GM12878 (cell line): ENCODE results near the gene CPEB3. TPM values are rescaled to one million over a fixed set of nuclear protein-coding genes. Genes with fewer than 3 reads are reported as not detected.

ENCODE experiments used
- ATAC-seq: fragments of 200-7000 bp; cut with Tn5 transposase; 3 replicates; pipeline ENCODE4 v1.9.1; 2020; ENCODE audit warnings: mild to moderate bottlenecking, moderate library complexity
- BruUV-seq: library from RNA; stranded (reverse); fragments of 400-500 nt; replicated peaks from 2 replicates; lab custom pipeline; 2021; lab: Mats Ljungman, UMichigan
- CTCF ChIA-PET: fragments of 300-600 bp; sonication (Branson Sonifier 250); formaldehyde crosslinking; extraction: SDS; loops from one replicate; lab custom pipeline; 2021; ENCODE audit warnings: inconsistent platforms; lab: Yijun Ruan, JAX
- POLR2A ChIA-PET: fragments of 350-600 bp; formaldehyde crosslinking; extraction: SDS; loops from one replicate; lab custom pipeline; 2021; ENCODE audit warnings: inconsistent platforms; lab: Charles Lee
- RAD21 ChIA-PET: fragments of 300-600 bp; sonication (Branson Sonifier 250); formaldehyde crosslinking; loops from one replicate; lab custom pipeline; 2023; ENCODE audit warnings: antibody characterized with exemption; ENCODE audit not compliant: unreplicated experiment; lab: Charles Lee
- SMC1A ChIA-PET: fragments of 300-600 bp; sonication (Branson Sonifier 250); formaldehyde crosslinking; loops from one replicate; lab custom pipeline; 2023; ENCODE audit not compliant: unreplicated experiment, uncharacterized antibody; lab: Charles Lee
- DNase-seq: peaks from one replicate; pipeline ENCODE4 v3.0.0-alpha.2; 2011; ENCODE audit warnings: low read depth, low spot score
- FAIRE-seq: peaks from 3 replicates; lab custom pipeline; 2011; peaks lifted over from hg19 to GRCh38; lab: Jason Lieb, UNC
- H2AFZ ChIP-seq: 2 replicates; pipeline ENCODE4 v1.6.0; 2011; ENCODE audit warnings: low read depth, low read length, control low read depth; ENCODE audit not compliant: control insufficient read depth
- H3K27ac ChIP-seq: 2 replicates; pipeline ENCODE4 v1.5.1; 2011; ENCODE audit warnings: control low read depth; ENCODE audit not compliant: control insufficient read depth, insufficient read depth
- H3K27me3 ChIP-seq, 2 experiments: replicated peaks in 1 of 2; 2 replicates each; pipeline versions ENCODE4 v1.6.0 to v1.6.1; 2011; ENCODE audit warnings: low read length in 1 of 2; ENCODE audit not compliant: control insufficient read depth in 2 of 2, insufficient read depth in 2 of 2
- H3K36me3 ChIP-seq, 2 experiments: 2 replicates each; pipeline ENCODE4 v1.5.1; 2011; ENCODE audit warnings: low read length in 1 of 2; ENCODE audit not compliant: control insufficient read depth in 2 of 2, insufficient read depth in 2 of 2
- H3K4me1 ChIP-seq: 2 replicates; pipeline ENCODE4 v1.6.1; 2011; ENCODE audit warnings: mild to moderate bottlenecking, low read length, moderate library complexity, mixed read lengths; ENCODE audit not compliant: control insufficient read depth, insufficient read depth
- H3K4me2 ChIP-seq: 2 replicates; pipeline ENCODE4 v1.6.0; 2011; ENCODE audit warnings: control low read depth; ENCODE audit not compliant: control insufficient read depth, insufficient read depth
- H3K4me3 ChIP-seq: fragments of 200-600 bp; sonication (generic); 2 replicates; pipeline ENCODE4 v1.5.1; 2016
- H3K79me2 ChIP-seq: 2 replicates; pipeline ENCODE4 v1.6.0; 2011; ENCODE audit warnings: low read length; ENCODE audit not compliant: control insufficient read depth, insufficient read depth
- H3K9ac ChIP-seq: 2 replicates; pipeline ENCODE4 v1.8.0; 2011; ENCODE audit warnings: low read length, control low read depth, mixed read lengths; ENCODE audit not compliant: control insufficient read depth, insufficient read depth
- H3K9me3 ChIP-seq: replicated peaks from 3 replicates; pipeline ENCODE4 v1.5.1; 2011; ENCODE audit warnings: mild to moderate bottlenecking, low read length; ENCODE audit not compliant: control insufficient read depth, insufficient read depth
- H4K20me1 ChIP-seq: 2 replicates; pipeline ENCODE4 v1.6.0; 2011; ENCODE audit not compliant: control insufficient read depth, insufficient read depth
- BRCA1 ChIP-seq: IDR thresholded peaks from 2 replicates; pipeline ENCODE4 v1.6.1; 2011; ENCODE audit warnings: low read depth, low read length, improper control_type of control experiment
- EED ChIP-seq: sonication (generic); IDR thresholded peaks from 2 replicates; pipeline ENCODE4 v1.6.1; 2016; ENCODE audit warnings: antibody characterized with exemption, low read depth
- EGR1 ChIP-seq, 2 experiments: IDR thresholded peaks; 1 replicate in 1 of 2; 2 replicates in 1 of 2; pipeline ENCODE4 v1.6.1; 2011 to 2012; ENCODE audit warnings: low read depth in 2 of 2, low read length in 2 of 2, borderline replicate concordance in 1 of 2, mild to moderate bottlenecking in 1 of 2, moderate library complexity in 1 of 2
- EP300 ChIP-seq, 2 experiments: fragments of 150-350 bp in 1 of 2; IDR thresholded peaks; 2 replicates each; pipeline ENCODE4 v1.6.1; 2011 to 2012; ENCODE audit warnings: low read depth in 2 of 2, low read length in 2 of 2, borderline replicate concordance in 1 of 2, improper control_type of control experiment in 1 of 2, inconsistent platforms in 1 of 2; ENCODE audit not compliant: control insufficient read depth in 1 of 2
- MEF2B ChIP-seq: fragments of 450-650 bp; IDR thresholded peaks from 2 replicates; pipeline ENCODE4 v1.6.1; 2018; ENCODE audit warnings: mild to moderate bottlenecking, moderate library complexity; ENCODE audit not compliant: partially characterized antibody, poor library complexity, severe bottlenecking
- MYC ChIP-seq: IDR thresholded peaks from 2 replicates; pipeline ENCODE4 v1.6.1; 2011; ENCODE audit warnings: mild to moderate bottlenecking, low read length, moderate library complexity, inconsistent platforms; ENCODE audit not compliant: insufficient read depth, insufficient replicate concordance, insufficient read length, severe bottlenecking
- NR2C1 ChIP-seq: fragments of 450-650 bp; IDR thresholded peaks from 2 replicates; pipeline ENCODE4 v1.6.1; 2017; ENCODE audit warnings: antibody characterized with exemption, mild to moderate bottlenecking, moderate library complexity
- RCOR1 ChIP-seq: conservative IDR thresholded peaks from 2 replicates; pipeline ENCODE4 v1.6.1; 2012; ENCODE audit warnings: low read depth, low read length, improper control_type of control experiment
- SP1 ChIP-seq: IDR thresholded peaks from one replicate; pipeline ENCODE4 v1.6.1; 2011; ENCODE audit warnings: low read depth, low read length
- SREBF1 ChIP-seq: IDR thresholded peaks from 2 replicates; pipeline ENCODE4 v1.6.1; 2012; ENCODE audit warnings: mild to moderate bottlenecking, low read length
- STAT3 ChIP-seq: IDR thresholded peaks from 2 replicates; pipeline ENCODE4 v1.6.1; 2011; ENCODE audit warnings: low read depth, low read length, improper control_type of control experiment
- TAF1 ChIP-seq: IDR thresholded peaks from 2 replicates; pipeline ENCODE4 v1.6.1; 2011; ENCODE audit warnings: mild to moderate bottlenecking, low read depth, low read length, borderline replicate concordance
- TCF7 ChIP-seq: IDR thresholded peaks from 2 replicates; pipeline ENCODE4 v1.6.1; 2014; ENCODE audit warnings: antibody characterized with exemption, borderline replicate concordance
- YY1 ChIP-seq: IDR thresholded peaks from 2 replicates; pipeline ENCODE4 v1.6.1; 2011; ENCODE audit warnings: low read depth, mild to moderate bottlenecking, low read length
- WGBS: methylation state at CpG from one replicate; pipeline ENCODE4 v1.1.6; 2016; ENCODE audit warnings: low lambda C conversion rate; ENCODE audit not compliant: insufficient replicate concordance, insufficient coverage; ENCODE audit errors: missing lambda C conversion rate; 5-methylcytosine and 5-hydroxymethylcytosine counted together
- in situ Hi-C: fragments of 300-500 bp; cut with MboI; formaldehyde crosslinking; loops from 9 replicates; pipeline ENCODE4 v1.14.3; 2018; ENCODE audit warnings: mixed read lengths
- intact Hi-C: fragments of 100-400 bp; cut with micrococcal nuclease; formaldehyde crosslinking; loops from one replicate; pipeline ENCODE4 v1.14.2; 2022; ENCODE audit not compliant: unreplicated experiment
- polyA plus RNA-seq, 11 experiments: library from polyadenylated mRNA; depleted of rRNA in 4 of 11; unstranded in 6 of 11; stranded (reverse) in 5 of 11; fragments of >200 nt; fragmentation: Nextera tagmentation in 4 of 11; fragmentation: Illumina TruSeq in 1 of 11; extraction: Ambion mirVana in 4 of 11; extraction: Trizol in 1 of 11; gene quantifications; 1 replicate in 1 of 11; 2 replicates in 10 of 11; pipeline versions ENCODE4 v1.2.1 to v1.2.3, GENCODE V29; 2011 to 2016; ENCODE audit warnings: inconsistent platforms in 2 of 11, missing spikeins in 2 of 11, low read depth in 1 of 11
- total RNA-seq, 4 experiments: library from RNA; depleted of rRNA in 3 of 4; stranded (reverse); fragments of >200 nt in 3 of 4; fragmentation: Illumina TruSeq in 1 of 4; extraction: Trizol in 1 of 4; gene quantifications; 2 replicates each; pipeline versions ENCODE4 v1.2.1 to v1.2.3, GENCODE V29; 2013 to 2021
- TF ChIP-seq, protein P1 (sequence below): fragments of 450-650 bp; conservative IDR thresholded peaks from 2 replicates; pipeline ENCODE4 v1.6.1; 2017; ENCODE audit warnings: mild to moderate bottlenecking, moderate library complexity
- TF ChIP-seq, protein P2 (sequence below): fragments of 450-650 bp; IDR thresholded peaks from 2 replicates; pipeline ENCODE4 v1.6.1; 2017; ENCODE audit warnings: antibody characterized with exemption, mild to moderate bottlenecking, moderate library complexity

The CPEB3 gene
- total and polyA plus RNA-seq, 10 of the 15 experiments (the other 5 are each of a cell fraction or from before 2014, with no cell fraction given): 0.50 to 2.3 (median 1.2) TPM

DNA sequence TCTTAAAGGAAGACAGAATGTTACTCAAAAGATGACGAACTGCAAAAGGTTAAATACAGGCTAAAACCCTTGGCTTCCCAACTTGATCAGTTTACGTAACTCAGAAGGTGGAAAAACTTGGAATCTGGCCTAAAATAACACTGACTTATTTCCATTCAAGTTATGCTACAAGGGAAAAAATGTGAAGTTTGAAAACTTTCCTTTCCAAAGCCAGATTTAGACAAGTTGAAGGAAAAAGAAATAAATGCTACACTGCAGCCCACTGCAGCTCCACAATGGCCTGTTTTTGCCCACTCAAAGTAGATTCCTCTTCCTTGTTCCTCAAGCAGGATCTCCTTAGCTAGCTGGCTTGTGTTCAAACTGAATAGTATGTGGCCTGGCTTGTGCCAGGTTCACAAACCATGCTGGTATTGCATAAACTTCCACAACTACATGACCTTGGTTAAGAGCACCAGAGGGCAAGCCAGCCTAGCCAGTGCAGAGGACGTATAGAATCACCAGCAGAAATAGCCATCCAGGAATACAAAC is 166.2 kb downstream of the CPEB3 start:
- no peak for TF ChIP-seq EP300 (IDR thresholded peaks at IDR 0.05; ENCODE audit: borderline replicate concordance in 1 of 2, control insufficient read depth in 1 of 2, low read depth in 2 of 2, low read length in 2 of 2)
- TF ChIP-seq, protein P1, sequence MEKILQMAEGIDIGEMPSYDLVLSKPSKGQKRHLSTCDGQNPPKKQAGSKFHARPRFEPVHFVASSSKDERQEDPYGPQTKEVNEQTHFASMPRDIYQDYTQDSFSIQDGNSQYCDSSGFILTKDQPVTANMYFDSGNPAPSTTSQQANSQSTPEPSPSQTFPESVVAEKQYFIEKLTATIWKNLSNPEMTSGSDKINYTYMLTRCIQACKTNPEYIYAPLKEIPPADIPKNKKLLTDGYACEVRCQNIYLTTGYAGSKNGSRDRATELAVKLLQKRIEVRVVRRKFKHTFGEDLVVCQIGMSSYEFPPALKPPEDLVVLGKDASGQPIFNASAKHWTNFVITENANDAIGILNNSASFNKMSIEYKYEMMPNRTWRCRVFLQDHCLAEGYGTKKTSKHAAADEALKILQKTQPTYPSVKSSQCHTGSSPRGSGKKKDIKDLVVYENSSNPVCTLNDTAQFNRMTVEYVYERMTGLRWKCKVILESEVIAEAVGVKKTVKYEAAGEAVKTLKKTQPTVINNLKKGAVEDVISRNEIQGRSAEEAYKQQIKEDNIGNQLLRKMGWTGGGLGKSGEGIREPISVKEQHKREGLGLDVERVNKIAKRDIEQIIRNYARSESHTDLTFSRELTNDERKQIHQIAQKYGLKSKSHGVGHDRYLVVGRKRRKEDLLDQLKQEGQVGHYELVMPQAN: no peak
- TF ChIP-seq NR2C1: no peak
- TF ChIP-seq RCOR1: no peak
- TF ChIP-seq, protein P2, sequence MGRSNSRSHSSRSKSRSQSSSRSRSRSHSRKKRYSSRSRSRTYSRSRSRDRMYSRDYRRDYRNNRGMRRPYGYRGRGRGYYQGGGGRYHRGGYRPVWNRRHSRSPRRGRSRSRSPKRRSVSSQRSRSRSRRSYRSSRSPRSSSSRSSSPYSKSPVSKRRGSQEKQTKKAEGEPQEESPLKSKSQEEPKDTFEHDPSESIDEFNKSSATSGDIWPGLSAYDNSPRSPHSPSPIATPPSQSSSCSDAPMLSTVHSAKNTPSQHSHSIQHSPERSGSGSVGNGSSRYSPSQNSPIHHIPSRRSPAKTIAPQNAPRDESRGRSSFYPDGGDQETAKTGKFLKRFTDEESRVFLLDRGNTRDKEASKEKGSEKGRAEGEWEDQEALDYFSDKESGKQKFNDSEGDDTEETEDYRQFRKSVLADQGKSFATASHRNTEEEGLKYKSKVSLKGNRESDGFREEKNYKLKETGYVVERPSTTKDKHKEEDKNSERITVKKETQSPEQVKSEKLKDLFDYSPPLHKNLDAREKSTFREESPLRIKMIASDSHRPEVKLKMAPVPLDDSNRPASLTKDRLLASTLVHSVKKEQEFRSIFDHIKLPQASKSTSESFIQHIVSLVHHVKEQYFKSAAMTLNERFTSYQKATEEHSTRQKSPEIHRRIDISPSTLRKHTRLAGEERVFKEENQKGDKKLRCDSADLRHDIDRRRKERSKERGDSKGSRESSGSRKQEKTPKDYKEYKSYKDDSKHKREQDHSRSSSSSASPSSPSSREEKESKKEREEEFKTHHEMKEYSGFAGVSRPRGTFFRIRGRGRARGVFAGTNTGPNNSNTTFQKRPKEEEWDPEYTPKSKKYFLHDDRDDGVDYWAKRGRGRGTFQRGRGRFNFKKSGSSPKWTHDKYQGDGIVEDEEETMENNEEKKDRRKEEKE: no peak
- TF ChIP-seq MYC: no peak
- TF ChIP-seq MEF2B: no peak
- TF ChIP-seq STAT3: no peak
- TF ChIP-seq TCF7: no peak
- no peak for TF ChIP-seq SP1
- no peak for TF ChIP-seq EED
- TF ChIP-seq BRCA1: no peak
- TF ChIP-seq EGR1 (IDR thresholded peaks at IDR 0.05; ENCODE audit: borderline replicate concordance in 1 of 2, low read depth in 2 of 2, low read length in 2 of 2): no peak
- TF ChIP-seq SREBF1: no peak
- no peak for TF ChIP-seq TAF1
- no peak for TF ChIP-seq YY1
- in situ Hi-C loops (no loop called here), intact Hi-C loops (no loop called here)
- no peak for DNase-seq
- H2AFZ ChIP-seq: no peak overlapping the region
- no peak overlapping the region for H3K9ac ChIP-seq
- no peaks in the 10 kb centered on the region; the same call in 1 of the 2 replicates for H3K79me2 ChIP-seq
- no peaks in the 10 kb centered on the region for H3K9me3 ChIP-seq
- H3K4me3 ChIP-seq: no peak overlapping the region
- H3K4me2 ChIP-seq: no peak overlapping the region
- 73% methylated on average over 3 of the region's 3 CpGs for WGBS
- no TSS peak for BruUV-seq
- no peak for FAIRE-seq
- POLR2A ChIA-PET: no interaction called here
- RAD21 ChIA-PET: interaction anchor here (1.2 kb wide), 1 partner anchor 21 kb away, joined by 4 read pairs; no protein-coding TSS in a partner anchor
- no peaks in the 10 kb centered on the region for H3K4me1 ChIP-seq
- no peak for ATAC-seq
- no peak overlapping the region for H3K27ac ChIP-seq
- CTCF ChIA-PET: interaction anchor here (0.9 to 1.8 kb wide), 2 partner anchors 17 to 19 kb away, joined by 6 read pairs; no protein-coding TSS in a partner anchor
- SMC1A ChIA-PET: interaction anchor here (1.0 to 2.6 kb wide), 5 partner anchors 9 to 48 kb away, joined by 3 to 5 read pairs (median 3); no protein-coding TSS in a partner anchor
- no peaks in the 10 kb centered on the region for H4K20me1 ChIP-seq
- no peaks in the 10 kb centered on the region for H3K36me3 ChIP-seq
- no peaks in the 10 kb centered on the region for H3K27me3 ChIP-seq
